HG02938 (cell line): ENCODE data around the gene XYLB.
A peak's percentile ranks its signal among the peaks of the same experiment; 100 is the strongest.

Experiments
- ATAC-seq: cut with Tn5 transposase; IDR thresholded peaks from one replicate; pipeline ENCODE4 v1.9.1; 2021; ENCODE audit warnings: mild to moderate bottlenecking, moderate library complexity; ENCODE audit not compliant: unreplicated experiment

XYLB gene

DNA sequence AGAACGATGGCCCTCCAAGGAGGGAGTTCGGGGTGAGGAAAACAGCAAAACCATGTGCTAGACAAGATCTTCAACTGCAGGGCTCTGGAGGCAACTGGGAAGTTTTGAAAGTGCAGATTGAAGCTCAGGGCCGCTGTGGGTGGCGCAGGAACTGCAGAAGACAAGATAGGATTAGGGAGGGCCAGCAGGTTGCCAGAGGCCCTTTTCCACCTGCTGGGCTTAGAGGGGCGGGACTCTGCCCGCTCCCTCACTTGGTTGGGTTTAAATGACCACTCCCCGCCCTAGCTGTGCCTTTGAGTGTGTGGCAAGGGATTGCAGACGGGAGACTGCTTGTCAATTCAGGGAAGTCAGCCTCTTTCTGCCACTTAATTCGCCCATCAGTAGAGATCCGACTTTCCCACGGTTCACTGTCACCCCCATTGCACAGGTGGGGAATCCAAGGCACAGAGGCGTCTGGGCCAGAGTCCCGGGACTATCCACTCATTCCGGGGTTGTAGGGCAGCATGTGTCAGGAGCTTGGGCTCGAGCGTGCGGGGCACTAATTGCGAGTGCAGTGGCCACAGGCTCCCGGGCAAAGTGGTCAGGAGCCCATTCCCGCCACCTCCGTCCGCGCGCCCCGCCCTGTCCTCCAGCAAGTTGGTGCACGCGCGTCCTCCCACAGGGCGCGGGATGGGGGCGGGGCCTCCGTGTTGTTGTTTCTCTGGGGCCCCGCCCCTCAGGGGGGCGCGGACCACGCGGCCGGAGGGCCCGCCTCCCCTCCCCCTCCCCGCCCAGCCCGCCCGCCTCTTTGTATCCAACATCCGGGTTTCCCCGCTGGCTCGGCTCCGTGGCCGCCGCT, 106.7 kb downstream of the XYLB start, which contains the start of gene ACVR2B:
ACVR2B (plus strand) TSS at position 816 of the 838 bp plus-strand sequence. CDS start 433 bp downstream, outside the sequence.
- peak; percentile 29 for ATAC-seq

DNA sequence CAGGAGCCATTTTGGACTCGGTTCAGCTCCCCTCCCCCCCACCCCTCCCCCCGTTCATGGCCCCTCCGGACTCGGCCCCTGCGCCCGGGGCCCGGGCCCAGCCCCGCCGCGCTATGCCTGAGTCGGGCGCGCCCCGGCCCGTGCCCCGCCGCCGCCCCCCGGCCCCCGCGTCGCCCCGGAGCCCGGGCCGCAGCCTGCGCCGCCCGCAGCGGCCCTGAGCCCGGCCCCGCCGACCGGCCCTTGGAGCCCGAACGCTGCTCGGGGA, 107.3 kb downstream of the XYLB start:
- ATAC-seq: no peak

DNA sequence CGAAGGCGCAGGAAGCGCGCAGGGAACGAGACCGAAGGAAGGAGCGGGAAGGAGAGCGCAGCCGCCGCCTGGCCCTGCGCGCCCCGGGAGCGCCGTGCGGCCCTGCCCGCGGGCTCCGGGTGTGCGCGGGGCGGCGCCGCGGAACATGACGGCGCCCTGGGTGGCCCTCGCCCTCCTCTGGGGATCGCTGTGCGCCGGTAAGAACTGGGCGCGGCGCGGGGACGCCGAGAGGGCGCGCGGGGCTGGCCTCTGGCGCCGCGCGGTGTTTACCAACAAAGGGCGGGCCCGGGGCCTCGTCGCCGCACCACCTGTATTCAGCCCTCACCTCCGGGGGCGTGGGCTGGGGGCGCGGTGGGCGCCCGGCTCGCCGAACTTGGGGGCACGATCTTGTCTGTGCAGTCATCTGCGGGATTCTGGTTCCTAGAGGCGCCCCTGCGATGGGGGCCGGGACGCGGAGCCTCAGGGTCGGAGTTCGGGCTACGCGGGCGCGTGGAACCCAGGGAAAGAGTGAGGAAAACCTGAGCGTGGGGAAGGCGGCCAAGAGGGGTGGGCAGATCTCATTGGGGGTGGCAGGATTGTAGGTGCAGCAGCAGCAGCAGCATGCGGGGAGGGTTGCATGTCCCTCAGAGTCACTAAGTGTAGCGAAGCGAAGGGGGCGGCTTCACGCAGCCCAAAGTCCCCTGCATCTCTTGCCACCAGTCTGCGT, 107.7 kb downstream of the XYLB start:
- peak; percentile 27 for ATAC-seq

DNA sequence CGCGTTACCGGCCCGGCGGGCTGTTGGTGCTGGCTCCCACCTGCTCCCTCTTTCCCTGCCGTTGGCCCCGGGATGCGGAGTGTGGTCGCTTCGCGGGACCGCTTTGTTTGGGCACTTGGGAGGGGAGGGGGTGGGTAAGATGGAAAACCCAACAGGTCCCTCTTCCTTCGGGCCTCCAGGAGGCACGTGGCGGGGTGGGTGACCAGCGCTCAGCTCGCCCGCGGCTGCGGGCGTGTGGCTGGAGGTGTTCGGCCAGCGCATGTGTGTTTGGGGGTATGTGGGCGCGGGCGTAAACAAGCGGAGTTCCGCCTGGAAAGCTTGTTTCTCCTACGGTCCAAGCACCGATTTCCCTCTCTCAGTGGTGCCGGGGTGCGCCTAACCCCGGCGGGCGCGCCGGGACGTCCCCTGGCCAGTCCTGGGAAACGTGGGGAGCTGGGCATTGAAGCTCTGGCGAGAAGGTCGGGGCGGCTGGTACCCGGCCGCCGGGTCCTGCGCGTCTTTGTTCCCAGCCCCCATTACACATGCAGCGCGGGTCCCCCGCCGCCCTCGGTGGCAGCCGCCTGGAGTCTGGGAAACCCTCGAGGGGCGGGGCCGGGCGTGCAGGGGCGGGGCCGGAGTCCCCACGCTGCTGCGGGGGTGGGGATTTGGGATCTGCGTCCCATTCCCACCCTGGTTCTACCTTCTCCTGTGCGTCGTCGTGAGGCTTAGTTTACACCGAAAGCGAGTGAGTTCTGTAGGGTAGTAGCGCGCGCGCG, 108.5 kb downstream of the XYLB start:
- peak; percentile 16 for ATAC-seq

DNA sequence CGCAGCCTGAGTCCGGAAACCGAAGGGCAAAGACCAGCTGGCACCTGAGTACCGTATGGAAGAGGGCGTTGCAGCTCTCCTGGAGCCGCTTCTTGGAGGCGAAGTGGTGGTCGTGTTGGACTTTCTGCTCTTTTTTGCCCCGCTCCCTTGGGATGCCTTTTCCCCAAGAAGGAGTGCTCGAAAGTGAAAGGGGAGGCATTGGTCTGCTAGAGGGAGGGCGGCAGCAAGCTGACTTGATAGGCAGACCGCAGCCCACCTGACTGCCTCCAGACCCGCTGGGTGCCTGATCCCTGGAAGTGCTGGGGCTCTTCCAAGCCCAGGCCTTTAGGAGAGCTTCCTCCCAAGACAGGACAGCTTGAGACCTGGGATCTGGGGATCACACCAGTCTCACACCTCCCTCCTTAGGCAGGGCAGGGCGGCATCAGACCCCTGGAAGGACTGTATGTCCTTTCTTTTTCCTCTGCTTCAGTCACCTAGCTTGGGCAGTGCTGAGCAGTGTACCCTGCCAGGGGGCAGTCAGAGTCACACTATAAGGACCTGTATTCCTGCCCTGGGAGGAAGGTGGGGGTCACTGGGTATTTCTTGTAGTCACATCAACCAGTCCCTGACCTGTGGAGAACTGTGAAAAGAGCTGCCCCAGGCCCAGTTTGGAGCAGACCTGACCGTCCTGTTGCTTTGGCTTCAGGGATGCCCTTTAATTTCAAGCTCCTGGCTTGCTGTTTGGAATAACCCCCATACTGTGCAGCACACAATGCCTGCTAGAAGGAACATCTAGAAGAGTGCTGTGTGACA, 109.2 kb downstream of the XYLB start:
- peak; percentile 34 for ATAC-seq

DNA sequence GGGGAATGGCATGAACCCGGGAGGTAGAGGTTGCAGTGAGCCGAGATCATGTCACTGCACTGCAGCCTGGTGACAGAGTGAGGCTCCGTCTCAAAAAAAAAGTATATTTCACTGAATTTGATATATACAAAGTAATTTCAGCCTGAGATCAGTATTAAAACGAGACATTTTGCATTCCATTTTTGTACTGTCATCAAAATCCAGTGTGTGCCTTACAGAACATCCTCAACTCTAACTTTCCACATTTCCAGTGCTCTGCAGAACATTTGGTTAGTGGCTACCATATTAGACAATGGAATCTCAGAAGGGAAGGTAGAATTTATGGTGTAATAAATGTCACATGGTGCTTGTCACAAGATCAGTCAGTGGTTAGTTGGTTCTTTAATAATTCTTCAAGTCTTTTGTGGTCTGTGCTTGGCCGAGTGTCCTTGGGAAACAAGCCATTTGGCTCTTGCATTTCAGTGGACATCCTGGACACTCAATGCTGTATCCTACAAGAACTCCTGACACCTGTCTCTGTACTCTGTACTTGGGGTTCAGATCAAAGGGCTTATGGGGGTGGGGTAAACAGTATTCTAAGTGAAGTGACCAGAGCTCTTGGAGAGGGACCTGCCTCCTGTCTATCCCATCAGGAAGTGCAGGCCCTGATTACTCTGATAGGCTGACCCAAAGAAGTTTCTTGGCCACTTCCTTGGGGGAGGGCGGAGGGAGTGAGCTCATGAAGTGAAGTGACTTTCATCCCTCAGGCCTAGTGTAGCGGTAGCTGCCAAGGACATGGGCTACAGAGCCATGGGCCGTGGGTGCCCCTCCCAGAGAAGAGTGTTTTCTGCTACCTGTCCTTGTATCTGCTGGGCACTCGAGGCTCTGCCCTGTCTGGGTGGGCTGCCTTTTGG, 110.8 kb downstream of the XYLB start:
- no peak for ATAC-seq

DNA sequence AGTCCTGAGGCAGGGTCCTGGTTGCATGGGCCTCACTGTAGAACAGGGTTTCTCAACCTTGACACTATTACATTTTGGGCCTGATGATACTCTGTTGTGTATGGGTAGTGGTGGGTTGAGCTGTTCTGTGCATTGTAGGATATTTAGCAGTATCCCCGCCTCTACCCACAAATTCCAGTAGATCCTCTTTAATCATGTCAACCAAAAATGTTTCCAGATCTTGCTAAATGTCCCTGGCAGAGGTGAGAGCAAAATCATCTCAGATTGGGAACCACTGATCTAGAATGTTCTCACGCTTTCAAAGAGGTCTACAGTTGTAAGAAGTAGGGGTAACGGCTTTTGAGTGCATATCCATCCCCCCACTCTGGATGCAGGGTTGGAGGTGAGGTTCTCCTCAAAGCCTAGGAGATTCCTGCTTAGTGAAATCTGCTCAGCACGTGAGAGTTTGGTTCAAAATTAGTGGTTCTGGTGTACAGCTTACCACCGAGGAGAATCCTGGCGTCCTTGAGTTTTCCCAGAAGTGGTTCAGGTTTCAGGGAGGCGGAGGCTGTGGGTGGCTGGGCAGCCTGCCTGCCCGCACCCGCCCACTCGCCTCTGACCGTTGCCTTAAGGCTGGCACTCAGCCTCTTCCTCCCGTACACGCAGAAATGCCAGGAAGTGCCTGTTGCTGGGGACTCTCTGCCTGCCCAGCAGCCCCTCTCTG, 112.4 kb downstream of the XYLB start:
- ATAC-seq: no peak

DNA sequence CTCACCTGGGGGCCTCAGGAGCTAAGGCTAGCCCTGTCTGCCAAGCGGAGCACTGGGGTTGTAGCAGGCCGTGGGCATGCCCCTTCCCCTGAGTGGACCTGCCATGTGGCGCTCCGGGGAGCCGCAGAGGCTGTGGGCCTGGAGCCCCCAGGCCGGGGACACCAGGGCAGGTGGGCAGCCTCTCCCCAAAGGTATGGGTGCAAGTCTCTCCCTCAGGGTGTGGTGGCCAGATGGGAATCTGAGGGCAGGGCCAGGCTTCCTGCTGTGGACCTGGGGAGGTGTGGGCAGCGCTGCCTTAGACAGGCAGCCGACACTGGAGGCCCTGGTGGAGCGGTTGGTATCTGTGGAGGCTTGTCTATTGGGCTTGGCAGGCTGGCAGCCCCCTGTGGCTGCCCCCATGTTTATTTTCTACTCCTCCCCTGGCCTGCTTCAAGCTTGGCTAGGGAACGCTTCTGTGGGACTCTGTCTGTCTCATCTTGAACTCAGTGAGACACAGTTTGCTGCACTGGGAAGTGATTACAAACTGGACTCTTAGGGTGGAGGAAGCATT, 113.0 kb downstream of the XYLB start:
- no peak for ATAC-seq

DNA sequence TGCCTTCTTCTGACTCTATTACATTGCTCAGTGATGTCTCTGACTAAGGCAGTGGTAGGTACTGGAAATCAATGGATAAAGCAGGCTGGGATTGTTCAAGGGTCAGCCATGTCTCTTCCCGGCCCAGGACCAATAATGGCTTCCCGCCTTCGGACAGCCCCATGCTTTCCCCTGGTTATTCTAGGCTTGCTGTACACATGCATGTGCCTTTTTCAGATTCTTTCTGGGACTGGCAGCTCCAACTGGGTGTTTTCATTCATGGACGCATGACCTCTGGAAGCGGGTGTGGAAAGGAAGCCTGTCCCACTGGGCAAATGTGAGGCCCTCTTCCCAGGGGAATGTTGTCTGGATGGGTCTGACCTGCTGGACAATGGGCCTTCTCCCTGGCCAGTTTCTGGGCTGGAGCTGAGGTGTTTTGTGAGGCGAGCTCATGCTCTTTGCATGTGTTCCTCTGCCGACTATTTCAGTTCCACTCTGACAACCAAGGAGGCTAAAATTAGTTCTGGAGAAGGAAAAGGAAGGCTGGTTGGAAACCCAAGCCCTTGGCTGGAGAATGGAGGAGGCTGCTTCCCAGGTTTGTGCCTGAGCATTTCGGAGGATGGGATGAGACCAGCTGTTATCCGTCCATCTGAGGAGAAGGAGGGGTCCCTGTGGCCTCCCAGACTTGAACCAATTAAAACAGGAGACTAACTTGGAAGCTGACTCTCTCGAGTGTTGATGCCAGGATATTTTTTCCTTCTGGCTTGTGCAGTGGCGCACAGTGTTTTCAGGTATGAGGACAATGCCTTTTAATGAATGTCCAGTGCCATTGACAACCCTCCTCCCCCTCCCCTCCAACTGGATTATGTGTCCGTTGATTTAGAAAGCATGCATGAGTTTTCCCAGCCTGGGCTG, 114.0 kb downstream of the XYLB start:
- no peak for ATAC-seq
